ENCODE results near the gene KIF4A. TPM values are rescaled to one million over a fixed set of nuclear protein-coding genes. Genes with fewer than 3 reads are reported as not detected.

KIF4A gene
- total RNA-seq, 1 experiment from 2014 or later: 36.2 TPM

DNA sequence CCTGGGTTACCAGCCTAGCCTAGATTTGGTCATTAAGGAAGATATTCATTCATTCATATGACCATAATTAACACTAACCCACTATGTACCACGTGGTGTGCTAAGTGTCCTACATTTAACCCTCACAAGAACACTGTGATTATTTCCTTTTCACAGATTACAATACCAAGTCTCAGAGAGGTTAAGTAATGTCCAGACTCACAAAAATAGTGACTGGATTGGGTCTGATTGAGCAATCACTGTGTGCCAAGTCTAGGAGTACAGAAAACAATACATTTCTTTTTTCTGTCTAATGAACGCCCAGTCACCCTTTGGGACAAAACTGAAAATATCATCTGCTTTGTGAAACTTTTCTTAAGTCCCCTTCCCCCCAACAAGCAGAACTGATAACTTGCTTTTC lies 147.1 kb downstream of the KIF4A start:
- TF ChIP-seq, protein P1, sequence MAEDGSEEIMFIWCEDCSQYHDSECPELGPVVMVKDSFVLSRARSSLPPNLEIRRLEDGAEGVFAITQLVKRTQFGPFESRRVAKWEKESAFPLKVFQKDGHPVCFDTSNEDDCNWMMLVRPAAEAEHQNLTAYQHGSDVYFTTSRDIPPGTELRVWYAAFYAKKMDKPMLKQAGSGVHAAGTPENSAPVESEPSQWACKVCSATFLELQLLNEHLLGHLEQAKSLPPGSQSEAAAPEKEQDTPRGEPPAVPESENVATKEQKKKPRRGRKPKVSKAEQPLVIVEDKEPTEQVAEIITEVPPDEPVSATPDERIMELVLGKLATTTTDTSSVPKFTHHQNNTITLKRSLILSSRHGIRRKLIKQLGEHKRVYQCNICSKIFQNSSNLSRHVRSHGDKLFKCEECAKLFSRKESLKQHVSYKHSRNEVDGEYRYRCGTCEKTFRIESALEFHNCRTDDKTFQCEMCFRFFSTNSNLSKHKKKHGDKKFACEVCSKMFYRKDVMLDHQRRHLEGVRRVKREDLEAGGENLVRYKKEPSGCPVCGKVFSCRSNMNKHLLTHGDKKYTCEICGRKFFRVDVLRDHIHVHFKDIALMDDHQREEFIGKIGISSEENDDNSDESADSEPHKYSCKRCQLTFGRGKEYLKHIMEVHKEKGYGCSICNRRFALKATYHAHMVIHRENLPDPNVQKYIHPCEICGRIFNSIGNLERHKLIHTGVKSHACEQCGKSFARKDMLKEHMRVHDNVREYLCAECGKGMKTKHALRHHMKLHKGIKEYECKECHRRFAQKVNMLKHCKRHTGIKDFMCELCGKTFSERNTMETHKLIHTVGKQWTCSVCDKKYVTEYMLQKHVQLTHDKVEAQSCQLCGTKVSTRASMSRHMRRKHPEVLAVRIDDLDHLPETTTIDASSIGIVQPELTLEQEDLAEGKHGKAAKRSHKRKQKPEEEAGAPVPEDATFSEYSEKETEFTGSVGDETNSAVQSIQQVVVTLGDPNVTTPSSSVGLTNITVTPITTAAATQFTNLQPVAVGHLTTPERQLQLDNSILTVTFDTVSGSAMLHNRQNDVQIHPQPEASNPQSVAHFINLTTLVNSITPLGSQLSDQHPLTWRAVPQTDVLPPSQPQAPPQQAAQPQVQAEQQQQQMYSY (CRISPR knock-in tag; IDR thresholded peaks at IDR 0.05): no peak
- TF ChIP-seq CREM (CRISPR knock-in tag; IDR thresholded peaks at IDR 0.05): no peak
- TF ChIP-seq, protein P2, sequence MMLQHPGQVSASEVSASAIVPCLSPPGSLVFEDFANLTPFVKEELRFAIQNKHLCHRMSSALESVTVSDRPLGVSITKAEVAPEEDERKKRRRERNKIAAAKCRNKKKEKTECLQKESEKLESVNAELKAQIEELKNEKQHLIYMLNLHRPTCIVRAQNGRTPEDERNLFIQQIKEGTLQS (CRISPR knock-in tag; conservative IDR thresholded peaks at IDR 0.05): no peak
- TF ChIP-seq TEAD1 (CRISPR knock-in tag; IDR thresholded peaks at IDR 0.05): no peak
- no peak for TF ChIP-seq TCF7 (CRISPR knock-in tag; IDR thresholded peaks at IDR 0.05; ENCODE audit: low read depth)
- no peak for TF ChIP-seq RELA (CRISPR knock-in tag; IDR thresholded peaks at IDR 0.05; ENCODE audit: borderline replicate concordance)
- H3K9me3 Mint-ChIP-seq: no peaks in the 10 kb centered on the region
- H3K27ac Mint-ChIP-seq: no peak overlapping the region
- H3K36me3 Mint-ChIP-seq: no peaks in the 10 kb centered on the region
- H3K27me3 Mint-ChIP-seq (ENCODE audit: low read depth): peaks cover 15% of the 10 kb centered on the region
- peaks cover 16% of the 10 kb centered on the region for H3K4me1 Mint-ChIP-seq
- POLR2A ChIA-PET: no interaction called here
- ATAC-seq (no peak), DNase-seq (ENCODE audit: low spot score) (no peak)
- H3K4me3 Mint-ChIP-seq: no peak overlapping the region
- CTCF ChIA-PET: interaction anchor here (0.6 to 5.1 kb wide), 5 partner anchors 13 to 1946 kb away, joined by 3 to 94 read pairs (median 9); partner anchors contain the start of gene GDPD2

DNA sequence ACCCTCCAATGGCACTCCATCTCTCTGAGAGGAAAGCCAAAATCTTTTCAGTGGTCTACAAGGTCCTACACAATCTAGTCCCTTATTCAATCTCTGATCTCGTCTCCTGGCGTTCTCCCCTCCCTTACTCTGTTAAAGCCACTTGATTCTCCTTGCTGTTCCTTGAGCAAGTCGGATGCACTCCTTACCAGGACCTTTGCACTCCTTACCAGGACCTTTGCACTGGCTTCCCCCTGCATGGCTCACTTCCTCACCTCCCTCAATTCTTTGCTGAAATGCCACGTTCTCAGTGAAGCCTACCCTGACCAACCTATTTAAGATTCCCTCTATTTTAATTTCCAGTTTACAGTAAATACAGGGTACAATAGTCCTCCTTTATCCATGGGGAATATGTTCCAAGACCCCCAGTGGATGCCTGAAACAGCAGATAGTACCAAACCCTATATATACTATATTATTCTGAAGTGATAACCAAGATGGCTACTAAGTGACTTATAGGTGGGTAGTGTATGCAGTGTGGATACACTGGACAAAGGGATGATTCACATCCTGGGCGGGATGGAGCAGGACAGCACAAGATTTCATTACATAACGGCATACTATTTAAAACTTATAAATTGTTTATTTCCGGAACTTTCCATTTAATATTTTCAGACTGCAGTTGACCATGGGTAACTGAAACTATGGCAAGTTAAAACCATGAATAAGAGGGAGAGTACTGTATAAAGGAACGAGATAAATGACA lies 148.2 kb downstream of the KIF4A start:
- ChIA-PET POLR2A (no interaction called here), CTCF (no interaction called here)
- Mint-ChIP-seq H3K36me3 (no peaks in the 10 kb centered on the region), H3K27me3 (ENCODE audit: low read depth) (peaks cover 21% of the 10 kb centered on the region), H3K9me3 (no peaks in the 10 kb centered on the region), H3K27ac (no peak overlapping the region), H3K4me1 (peaks cover 14% of the 10 kb centered on the region), H3K4me3 (no peak overlapping the region)
- no peak for TF ChIP-seq GTF2I (CRISPR knock-in tag; conservative IDR thresholded peaks at IDR 0.05)
- TF ChIP-seq ZNF138 (CRISPR knock-in tag; conservative IDR thresholded peaks at IDR 0.05): no peak
- TF ChIP-seq, protein P3, sequence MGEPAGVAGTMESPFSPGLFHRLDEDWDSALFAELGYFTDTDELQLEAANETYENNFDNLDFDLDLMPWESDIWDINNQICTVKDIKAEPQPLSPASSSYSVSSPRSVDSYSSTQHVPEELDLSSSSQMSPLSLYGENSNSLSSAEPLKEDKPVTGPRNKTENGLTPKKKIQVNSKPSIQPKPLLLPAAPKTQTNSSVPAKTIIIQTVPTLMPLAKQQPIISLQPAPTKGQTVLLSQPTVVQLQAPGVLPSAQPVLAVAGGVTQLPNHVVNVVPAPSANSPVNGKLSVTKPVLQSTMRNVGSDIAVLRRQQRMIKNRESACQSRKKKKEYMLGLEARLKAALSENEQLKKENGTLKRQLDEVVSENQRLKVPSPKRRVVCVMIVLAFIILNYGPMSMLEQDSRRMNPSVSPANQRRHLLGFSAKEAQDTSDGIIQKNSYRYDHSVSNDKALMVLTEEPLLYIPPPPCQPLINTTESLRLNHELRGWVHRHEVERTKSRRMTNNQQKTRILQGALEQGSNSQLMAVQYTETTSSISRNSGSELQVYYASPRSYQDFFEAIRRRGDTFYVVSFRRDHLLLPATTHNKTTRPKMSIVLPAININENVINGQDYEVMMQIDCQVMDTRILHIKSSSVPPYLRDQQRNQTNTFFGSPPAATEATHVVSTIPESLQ (CRISPR knock-in tag; IDR thresholded peaks at IDR 0.05): no peak
- ATAC-seq: no peak
- DNase-seq (ENCODE audit: low spot score): no peak

DNA sequence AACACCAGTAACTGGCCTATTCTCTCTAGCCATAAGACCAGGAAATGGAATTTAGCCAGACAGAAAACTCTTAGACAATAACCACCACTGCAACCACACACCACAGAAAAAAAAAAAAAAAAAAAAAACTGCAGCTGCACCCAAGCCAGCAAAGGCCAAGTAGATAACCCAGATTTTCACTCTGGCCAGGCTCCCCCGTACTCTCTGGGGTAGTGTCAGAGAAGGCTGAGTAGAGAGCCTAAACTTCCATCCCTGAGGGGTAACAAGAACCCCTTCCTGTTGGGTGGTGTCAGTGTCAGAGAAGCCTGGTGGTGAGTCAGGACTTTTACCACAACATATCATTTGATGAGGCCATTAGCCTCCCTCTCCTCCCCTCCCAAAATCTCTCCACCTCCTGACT lies 149.1 kb downstream of the KIF4A start:
- DNase-seq (ENCODE audit: low spot score) (no peak), ATAC-seq (no peak)
- H3K9me3 Mint-ChIP-seq: no peaks in the 10 kb centered on the region
- H3K4me1 Mint-ChIP-seq: peaks cover 8% of the 10 kb centered on the region
- no peak overlapping the region for H3K27ac Mint-ChIP-seq
- CTCF ChIA-PET: no interaction called here
- H3K36me3 Mint-ChIP-seq: no peaks in the 10 kb centered on the region
- no peak overlapping the region for H3K4me3 Mint-ChIP-seq
- TF ChIP-seq ZNF121 (CRISPR knock-in tag; IDR thresholded peaks at IDR 0.05) (no peak), ZNF416 (CRISPR knock-in tag; IDR thresholded peaks at IDR 0.05) (no peak), ZNF317 (CRISPR knock-in tag; IDR thresholded peaks at IDR 0.05; ENCODE audit: borderline replicate concordance, low read depth) (no peak), GRHL2 (CRISPR knock-in tag; IDR thresholded peaks at IDR 0.05; ENCODE audit: insufficient replicate concordance, severe bottlenecking) (no peak), JUN (CRISPR knock-in tag; IDR thresholded peaks at IDR 0.05) (no peak), OVOL2 (CRISPR knock-in tag; IDR thresholded peaks at IDR 0.05; ENCODE audit: borderline replicate concordance) (no peak), NR2C2 (CRISPR knock-in tag; IDR thresholded peaks at IDR 0.05) (no peak), RELA (CRISPR knock-in tag; IDR thresholded peaks at IDR 0.05; ENCODE audit: borderline replicate concordance) (no peak), TCF7 (CRISPR knock-in tag; IDR thresholded peaks at IDR 0.05; ENCODE audit: low read depth) (no peak), TEAD4 (CRISPR knock-in tag; IDR thresholded peaks at IDR 0.05) (no peak)
- TF ChIP-seq, protein P3 (CRISPR knock-in tag; IDR thresholded peaks at IDR 0.05): no peak
- POLR2A ChIA-PET: no interaction called here
- H3K27me3 Mint-ChIP-seq (ENCODE audit: low read depth): peaks cover 30% of the 10 kb centered on the region
